GM19397 (cell line): ENCODE measurements around the gene CEP128.
A peak's percentile ranks its signal among the peaks of the same experiment; 100 is the strongest.

Experiments used
- ATAC-seq: cut with Tn5 transposase; IDR thresholded peaks from one replicate; pipeline ENCODE4 v1.9.1; 2021; ENCODE audit warnings: mild to moderate bottlenecking, moderate library complexity; ENCODE audit not compliant: unreplicated experiment

CEP128 gene

DNA sequence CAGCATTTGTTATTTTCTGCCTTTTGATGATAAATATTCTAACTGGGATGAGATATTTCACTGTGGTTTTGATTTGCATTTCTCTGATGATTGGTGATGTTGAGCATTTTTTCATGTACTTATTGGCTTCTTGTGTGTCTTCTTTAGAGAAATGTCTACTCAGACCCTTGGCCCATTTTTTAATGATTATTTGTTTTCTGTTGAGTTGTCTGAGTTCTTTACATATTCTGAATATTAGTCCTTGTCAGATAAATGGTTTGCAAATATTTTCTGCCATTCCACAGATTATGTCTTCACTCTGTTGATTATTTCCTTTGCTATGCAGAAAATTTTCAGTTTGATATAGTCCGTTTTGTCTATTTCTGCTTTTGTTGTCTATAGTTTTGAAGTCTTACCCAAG lies 317.0 kb downstream of the CEP128 start:
- ATAC-seq = no peak

DNA sequence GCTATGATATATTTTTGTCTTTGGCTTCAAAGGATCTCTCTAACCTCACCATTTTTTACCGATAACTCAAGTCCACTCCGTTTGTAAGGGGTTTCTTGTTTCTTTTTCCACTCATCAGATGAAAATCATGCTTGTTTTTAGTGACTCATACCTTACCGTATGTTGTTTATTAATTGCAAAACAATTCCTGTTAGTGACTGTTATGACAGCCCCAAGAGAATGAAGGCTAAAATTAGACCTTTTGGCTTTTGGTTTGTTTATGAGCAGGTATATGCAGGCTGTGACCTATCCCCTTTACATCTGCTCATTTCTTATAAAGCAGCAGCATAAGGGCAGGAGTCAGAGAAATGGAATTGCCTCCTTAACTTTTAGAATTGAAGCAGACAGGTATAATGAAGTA lies 319.8 kb downstream of the CEP128 start:
- ATAC-seq = no peak

DNA sequence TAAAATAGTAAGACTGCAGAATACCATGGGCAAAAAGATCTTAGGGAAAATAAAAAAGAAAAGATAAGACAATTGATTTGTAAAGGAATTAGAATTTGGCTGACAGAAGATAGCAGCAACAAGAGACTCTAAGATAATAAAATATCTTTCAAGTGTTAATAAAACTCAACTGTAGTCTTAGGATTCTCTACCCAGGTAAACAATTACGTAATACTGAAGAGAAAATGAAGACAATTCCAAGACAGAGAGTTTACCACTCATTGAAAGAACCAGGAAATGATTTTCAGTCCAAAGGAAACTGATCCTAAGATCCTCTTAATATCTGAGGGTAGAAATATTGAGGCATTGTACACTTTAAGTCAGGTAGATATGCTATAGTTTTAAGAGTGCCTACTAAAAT lies 321.1 kb downstream of the CEP128 start:
- ATAC-seq = no peak

DNA sequence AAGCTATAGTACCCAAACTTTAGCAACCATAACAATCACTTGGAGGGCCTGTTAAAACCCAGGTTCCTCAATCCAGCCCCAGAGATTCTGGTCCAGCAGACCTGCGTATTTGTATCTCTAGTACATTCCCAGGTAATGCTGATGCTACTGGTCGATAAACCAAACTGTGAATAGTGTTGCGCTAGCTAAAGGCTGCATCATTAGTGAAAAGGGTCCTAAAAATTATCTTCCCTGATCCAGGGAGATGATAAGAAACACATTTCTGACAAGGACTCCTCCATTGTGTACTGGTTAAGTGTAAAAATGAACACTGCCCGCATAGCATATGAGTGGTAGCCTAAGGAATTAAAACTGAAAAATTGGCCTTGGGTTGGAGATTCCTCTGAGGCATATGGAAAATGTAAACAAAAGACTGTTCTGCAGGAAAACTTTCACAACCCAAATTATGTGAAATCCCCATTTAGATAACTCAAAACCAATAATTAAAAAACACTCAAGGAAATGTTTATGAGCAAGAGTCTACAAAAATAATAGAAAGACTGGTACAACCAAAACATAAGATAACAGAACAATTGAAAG lies 322.7 kb downstream of the CEP128 start:
- ATAC-seq = no peak

DNA sequence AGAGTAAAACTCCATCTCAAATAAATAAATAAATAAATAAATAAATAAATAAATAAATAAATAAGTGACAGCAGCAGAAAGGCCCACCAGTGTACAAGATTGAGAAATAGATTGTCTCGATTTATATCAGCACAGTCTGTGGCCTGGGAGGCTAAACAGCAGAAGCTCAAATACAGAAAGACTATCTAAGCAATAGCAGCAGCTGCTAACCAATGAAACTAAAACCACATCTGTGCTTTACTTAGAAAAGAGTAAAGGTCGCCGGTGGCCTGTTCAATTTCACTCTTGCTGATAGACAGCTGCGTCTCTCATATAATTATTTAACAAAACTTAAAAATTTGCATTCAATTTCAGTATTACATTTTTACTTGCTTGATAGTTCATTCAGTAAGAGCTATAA lies 325.7 kb downstream of the CEP128 start:
- ATAC-seq = no peak

DNA sequence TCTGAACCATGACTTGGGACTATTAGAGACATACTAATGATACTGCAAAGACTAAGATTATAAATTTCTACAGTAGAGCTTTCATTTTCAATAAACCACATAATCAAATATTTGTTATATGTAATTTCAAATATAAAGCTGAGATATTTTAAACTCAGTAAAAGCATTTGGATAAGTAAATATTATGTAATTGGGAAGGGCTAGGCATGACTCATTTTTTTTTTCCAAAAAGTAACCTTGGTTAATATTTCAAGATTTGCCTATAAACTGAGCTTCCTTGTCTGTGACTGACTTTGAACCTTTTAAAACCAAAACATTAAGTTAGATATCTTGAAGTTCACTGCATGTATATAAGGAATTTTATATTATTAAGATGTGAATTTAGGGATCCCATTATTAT lies 332.5 kb downstream of the CEP128 start:
- ATAC-seq = no peak

DNA sequence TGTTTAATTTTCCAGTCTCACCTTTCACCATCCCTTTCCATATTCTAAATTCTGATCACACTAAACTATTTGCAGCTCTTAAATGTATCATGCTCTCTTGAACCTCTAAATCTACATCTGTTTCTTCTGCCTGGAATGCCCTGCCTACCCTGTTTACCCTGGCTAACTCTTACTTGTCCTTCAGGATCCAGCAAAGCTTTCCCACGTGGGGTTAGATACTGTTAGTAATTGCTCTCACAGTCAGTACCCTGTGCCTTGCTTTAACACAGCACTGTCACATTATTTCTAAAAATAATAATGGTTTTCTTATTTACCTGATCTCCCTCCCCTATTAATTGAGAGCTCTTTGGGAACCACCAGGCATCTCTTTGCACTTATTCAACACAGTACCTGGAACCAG lies 333.0 kb downstream of the CEP128 start:
- ATAC-seq = no peak

DNA sequence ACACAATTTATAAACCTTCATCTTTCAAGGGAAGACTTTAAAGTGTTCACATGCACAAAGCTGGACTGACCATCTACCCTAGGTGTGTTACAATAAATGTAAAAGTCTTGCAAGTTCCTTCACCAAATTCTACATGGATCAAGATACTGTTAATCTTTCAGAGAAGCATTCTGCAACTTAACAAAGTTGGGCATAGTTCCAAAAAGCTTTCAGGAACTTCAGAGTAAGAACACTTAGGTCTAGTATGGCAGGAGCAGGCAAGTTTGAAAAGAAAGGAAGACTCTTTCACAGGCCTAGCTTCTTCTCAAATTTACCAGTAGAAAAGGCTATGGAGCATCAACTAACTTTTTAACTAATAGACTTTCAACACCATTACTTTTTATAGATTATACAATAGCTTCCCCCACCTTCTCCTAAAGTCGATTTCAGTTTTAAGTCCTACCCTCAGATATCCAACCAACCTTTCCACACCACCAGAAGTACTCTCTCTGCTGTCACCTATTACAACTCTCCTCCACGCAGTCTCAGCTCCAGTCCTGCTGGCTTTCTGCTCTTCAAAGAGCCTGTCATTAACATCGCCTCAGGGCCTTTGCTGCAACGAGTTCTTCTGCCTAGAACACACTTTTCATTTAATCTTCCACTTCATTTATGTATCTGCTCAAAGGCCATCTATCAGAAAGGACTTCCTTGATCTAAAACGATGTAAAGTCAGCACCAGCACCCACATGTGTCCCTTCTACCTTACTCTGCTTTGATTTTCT lies 333.9 kb downstream of the CEP128 start:
- no peak for ATAC-seq

DNA sequence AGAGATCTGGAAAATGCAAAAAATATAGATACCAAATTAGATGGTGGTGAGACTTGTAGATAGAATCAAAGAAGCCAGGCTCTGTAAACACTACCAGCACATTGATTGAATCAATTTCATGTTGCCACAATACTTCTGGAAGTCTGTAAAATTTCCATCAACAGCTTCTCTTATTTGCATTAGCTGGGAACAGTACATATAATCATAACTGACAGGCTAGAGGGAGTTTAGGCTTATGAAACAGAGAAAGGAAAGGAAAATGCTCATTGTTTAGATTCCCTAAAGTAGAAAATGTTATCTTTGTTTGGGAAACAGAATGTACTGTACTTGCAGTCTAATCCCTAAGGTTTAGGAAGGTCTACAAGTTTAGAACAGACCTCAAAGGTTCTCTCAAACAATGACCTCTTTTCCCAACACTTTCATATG lies 335.2 kb downstream of the CEP128 start:
- ATAC-seq = no peak

DNA sequence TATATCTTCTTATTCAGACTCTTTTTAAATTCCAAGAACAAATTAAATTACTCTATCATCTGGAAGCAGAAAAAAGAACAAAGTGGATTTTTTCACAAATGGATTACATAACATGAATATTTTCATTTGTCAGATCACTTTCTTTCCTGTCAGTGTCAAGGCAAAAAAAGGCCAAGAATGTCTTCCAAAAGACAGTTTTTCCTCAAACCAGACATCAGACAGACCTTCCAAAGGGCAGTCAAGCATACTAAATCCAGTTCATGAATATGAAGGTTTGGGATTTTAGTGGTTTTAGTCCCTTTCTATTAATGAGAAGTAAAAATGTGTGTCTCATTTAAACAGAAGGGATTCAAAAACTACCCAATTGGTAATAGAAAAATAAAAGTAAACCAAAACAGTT lies 336.0 kb downstream of the CEP128 start:
- no peak for ATAC-seq

DNA sequence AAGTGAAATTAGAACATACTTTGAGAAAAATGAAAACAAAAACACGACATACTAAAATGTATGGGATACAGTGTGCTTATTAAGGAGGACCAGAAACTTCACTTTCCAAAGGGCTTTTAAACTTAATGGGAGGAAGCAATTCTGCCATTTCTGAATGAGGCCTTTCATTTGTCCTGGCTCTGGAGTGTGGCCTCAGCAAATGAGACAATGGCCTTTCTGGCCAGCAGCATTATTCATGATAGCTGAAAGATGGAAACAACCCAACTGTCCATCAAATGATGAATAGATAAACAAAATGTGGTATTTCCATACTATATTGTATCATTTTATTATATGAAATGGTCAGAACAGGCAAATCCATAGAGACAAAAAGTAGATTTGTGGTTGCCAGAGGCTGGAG lies 338.6 kb downstream of the CEP128 start:
- no peak for ATAC-seq

DNA sequence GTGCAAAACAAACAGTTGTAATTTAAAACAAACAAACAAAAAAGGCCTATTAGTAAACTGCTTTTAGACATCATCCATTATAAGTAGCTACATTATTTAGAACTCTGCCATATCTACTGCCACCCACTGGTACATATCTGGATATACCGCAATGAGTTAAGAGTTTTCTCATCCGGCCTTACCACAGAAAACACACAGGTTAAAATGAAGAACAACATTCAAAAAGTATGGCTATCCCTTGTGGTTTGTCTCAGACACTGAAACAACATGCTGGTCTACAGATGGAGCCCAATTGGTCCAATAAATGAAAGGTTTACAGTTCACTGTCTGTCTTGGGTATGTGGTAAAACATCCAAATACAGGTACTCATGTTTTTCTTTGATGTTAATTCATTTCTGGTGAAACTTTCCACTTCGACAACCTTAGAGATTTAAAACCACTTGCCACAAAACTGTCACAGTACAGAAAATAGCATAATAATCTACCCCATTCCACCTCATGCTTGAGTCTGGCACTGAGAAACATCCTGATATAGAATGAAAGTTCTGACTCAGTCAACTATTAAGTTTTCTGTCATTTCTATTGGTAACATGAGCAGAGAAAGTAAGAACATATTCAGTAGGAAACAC lies 354.3 kb downstream of the CEP128 start:
- peak; percentile 96 for ATAC-seq

DNA sequence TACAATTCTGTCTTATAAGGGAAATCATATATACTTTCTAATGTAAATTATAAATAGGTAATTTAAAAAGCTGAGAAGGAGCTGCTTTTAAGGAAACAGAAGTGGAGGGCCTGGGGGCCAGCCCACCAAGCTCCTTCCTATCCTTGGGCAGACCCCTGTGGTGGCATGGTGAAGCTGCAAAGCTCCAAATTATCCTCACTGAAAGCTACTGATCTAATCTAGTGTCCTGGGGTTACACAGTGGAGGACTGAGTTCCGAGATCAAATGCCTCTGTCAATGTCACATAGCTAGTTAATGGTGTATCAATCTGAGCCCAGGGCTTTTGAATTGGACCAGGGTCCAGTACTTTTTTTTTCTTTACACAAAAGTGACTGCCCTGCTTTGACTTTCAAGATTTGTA lies 355.4 kb downstream of the CEP128 start:
- ATAC-seq = no peak

DNA sequence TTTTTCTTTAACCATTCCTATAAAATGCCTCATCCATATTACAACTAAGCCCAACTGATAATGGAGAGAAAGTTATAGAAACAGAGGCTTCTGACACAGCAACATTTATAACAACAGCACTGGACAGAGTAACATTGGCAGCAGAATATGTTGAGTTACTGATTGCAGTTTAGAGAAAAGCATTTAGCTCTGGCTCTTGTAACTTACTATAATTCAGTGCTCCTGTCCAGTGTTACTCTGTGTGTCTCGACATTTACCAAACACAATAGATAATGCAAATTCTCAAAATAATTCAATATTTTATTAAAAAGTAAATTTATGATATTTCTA lies 356.1 kb downstream of the CEP128 start:
- no peak for ATAC-seq

DNA sequence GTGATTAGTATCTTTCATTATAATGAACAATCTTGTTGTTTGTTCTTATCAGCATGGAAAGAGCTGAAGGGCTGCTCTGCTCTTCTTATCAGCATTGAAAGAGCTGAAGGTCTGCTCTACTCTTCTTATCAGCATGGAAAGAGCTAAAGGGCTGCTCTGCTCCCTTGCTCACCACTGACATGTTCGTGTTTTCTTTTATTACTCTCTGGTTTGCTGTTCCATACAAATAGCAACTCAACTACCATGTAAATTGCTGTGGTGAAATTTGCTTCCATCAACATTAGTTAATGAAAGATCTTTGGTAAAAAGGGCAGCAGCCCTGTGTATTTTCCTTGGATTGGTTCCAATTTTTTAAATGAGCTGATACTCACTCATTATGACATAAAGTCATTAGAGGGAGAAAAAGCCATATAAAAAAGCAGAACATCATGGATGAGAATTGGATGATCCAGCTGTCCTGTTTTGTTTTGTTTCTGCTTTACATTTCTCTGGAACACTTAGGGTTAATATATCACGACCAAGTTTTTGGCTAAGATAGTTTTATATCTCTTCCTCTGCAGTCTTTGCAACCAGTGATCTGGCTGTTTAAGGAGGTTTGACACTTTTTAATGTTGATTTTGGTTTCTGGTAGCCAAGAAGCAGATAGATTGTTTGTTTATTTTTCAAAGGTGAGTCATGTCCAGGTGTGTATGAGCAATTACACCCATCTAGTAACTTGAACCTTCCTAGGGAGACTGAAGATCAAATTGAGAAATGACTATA lies 356.6 kb downstream of the CEP128 start:
- ATAC-seq = no peak

DNA sequence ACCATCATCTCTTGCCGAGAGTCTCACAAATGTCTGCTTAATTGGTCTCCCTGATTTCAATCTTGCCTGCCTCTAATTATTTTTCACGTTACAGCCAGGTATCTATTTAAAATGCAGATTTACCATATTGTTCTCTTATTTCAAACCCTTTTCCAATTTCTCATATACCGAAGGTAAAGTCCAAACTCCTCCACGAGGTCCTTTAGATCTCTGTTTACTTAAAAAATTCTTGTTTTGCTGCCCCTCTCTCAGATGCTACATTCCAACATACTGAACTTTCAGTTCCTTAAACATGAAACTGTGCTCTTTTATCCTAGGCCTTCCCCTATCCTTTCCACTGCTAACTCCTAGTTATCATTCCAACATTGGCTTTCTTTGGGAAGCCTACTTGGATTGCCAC lies 363.9 kb downstream of the CEP128 start:
- no peak for ATAC-seq

DNA sequence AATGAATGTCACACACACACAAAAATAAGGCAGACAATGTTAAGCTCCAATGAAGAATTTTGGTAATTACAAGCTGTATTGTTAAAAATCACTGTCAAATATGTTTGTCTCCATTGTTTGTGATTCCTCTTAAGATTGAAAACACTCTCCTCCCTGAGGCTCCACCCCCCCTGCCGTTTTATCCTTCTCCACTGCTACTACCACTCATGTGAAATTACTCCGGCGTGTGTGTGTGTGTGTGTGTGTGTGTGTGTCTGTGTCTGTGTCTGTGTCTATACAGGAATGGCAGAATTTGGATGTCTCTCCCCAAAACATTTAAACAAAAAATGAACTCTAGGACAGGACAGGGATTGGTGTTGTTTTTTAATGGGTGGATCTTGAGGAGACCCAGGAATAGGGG lies 365.1 kb downstream of the CEP128 start:
- ATAC-seq = no peak

DNA sequence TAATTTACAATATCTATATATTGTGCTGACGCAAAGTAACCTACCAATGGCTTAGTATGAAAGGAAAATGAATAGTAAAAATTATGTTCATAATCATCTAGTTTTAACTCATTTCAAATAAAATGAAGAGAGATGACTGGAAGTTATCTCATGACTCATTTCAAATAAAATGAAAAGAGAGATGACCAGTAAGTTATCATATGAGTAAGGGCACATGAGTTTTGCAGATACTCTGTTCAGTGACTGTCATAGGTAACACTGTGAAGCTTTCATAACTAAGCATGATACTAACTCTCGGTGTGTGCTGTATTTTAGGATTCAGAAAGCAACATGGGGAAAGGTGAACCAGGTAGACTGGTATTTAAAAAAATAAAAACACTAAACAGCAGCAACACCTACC lies 365.8 kb downstream of the CEP128 start:
- ATAC-seq = no peak

DNA sequence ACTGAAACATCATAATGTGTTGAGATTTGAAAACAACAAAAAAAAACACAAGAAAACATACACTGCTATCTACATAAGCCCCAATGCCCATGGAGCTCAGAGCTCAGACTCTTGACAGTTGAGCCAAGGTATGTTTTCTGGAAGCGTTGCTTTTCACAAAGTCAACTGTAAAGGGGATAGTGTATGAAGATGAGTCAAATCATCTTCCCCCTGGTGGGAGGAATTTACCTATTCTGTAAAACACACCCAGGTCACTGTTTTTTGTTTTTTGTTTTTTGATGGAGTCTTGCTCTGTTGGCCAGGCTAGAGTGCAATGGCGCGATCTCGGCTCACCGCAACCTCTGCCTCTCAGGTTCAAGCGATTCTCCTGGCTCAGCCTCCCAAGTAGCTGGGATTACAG lies 368.9 kb downstream of the CEP128 start:
- ATAC-seq = no peak

DNA sequence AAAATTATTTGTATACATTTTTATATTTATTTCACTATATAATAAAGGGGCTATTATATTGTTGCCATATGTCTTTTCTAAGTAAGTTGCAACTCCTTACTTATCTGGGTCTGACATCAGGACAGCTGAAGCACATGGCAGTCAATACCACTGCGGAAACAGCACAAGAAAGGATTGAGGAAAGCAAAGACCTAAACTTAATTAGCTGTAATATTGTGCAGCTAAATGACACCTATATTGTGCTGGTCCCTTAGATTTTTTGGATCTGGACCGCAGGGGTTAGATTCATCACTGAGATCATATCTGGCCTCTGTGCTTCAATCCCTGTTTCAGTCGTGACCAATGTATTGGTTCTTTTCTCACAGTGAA lies 370.6 kb downstream of the CEP128 start:
- ATAC-seq = no peak

DNA sequence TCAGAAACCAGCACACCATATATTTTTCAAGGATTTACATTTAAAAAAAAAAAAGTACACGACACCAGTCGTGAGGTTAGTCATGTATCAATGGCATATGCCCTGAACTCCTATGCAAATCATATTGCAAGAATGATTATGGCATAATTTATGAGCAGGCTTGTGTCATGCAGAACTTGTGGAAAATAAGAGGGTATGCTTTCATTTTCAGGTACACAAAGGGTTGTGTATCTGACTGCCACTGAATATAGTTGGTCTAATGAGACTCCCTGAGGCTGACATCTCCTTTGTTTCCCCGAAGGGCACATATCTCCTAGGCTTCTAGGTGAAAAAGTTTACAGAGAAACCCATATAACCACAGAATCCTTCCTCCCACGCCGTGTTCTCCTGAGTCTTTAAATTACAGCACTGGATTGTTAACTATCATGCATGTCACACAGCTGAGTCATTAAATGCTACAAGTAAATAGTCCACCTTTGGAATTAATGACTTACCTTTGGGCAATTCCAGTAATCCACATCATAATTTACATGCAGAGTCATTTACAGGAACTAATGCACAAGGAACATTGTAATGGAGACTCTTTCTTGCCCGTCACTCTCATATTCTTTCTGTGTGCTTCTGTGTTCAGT lies 373.5 kb downstream of the CEP128 start:
- ATAC-seq = no peak
